Activated B cell treated with CpG ODN at 0.5 μM for 24 hours (primary cell): ENCODE measurements around the gene ARL4D. TPM values are rescaled to one million over a fixed set of nuclear protein-coding genes. Genes with fewer than 3 reads are reported as not detected.
A peak's percentile ranks its signal among the peaks of the same experiment; 100 is the strongest.

Experiments used
- ATAC-seq: fragments of 200-7000 bp; cut with Tn5 transposase; one replicate; pipeline ENCODE4 v1.10.0; 2021; ENCODE audit warnings: low read depth, mild to moderate bottlenecking, moderate library complexity
- CTCF ChIA-PET: fragments of 350-600 bp; sonication (Branson Sonifier 250); formaldehyde crosslinking; loops from one replicate; lab custom pipeline; 2021; ENCODE audit warnings: antibody characterized with exemption; lab: Charles Lee
- POLR2A ChIA-PET: fragments of 350-600 bp; sonication (Branson Sonifier 250); formaldehyde crosslinking; loops from one replicate; lab custom pipeline; 2021; ENCODE audit warnings: antibody characterized with exemption; lab: Charles Lee
- DNase-seq: peaks from one replicate; pipeline ENCODE4 v3.0.0; 2022
- H3K27ac Mint-ChIP-seq: one replicate; pipeline ENCODE4 v1.8.0; 2020; ENCODE audit warnings: mixed read lengths
- H3K27me3 Mint-ChIP-seq: one replicate; pipeline ENCODE4 v1.8.0; 2021; ENCODE audit warnings: mixed read lengths
- H3K36me3 Mint-ChIP-seq: one replicate; pipeline ENCODE4 v1.8.0; 2021; ENCODE audit warnings: low read depth, mixed read lengths
- H3K4me1 Mint-ChIP-seq: one replicate; pipeline ENCODE4 v1.8.0; 2021; ENCODE audit warnings: mixed read lengths
- H3K4me3 Mint-ChIP-seq: one replicate; pipeline ENCODE4 v1.8.0; 2020; ENCODE audit warnings: mild to moderate bottlenecking, mixed read lengths
- H3K9me3 Mint-ChIP-seq: one replicate; pipeline ENCODE4 v1.8.0; 2020; ENCODE audit warnings: mixed read lengths
- CTCF ChIP-seq: fragments of 200-600 bp; IDR thresholded peaks from one replicate; pipeline ENCODE4 v1.8.0; 2022; ENCODE audit warnings: antibody characterized with exemption, mild to moderate bottlenecking
- intact Hi-C: fragments of 100-400 bp; cut with micrococcal nuclease; formaldehyde crosslinking; loops from one replicate; pipeline ENCODE4 v1.15.1; 2024
- total RNA-seq: library from RNA; stranded (reverse); gene quantifications from 2 replicates; pipeline ENCODE4 v1.2.3, GENCODE V29; 2022

ARL4D gene
- total RNA-seq = 5.8 and 6.4 TPM in 2 replicates

DNA sequence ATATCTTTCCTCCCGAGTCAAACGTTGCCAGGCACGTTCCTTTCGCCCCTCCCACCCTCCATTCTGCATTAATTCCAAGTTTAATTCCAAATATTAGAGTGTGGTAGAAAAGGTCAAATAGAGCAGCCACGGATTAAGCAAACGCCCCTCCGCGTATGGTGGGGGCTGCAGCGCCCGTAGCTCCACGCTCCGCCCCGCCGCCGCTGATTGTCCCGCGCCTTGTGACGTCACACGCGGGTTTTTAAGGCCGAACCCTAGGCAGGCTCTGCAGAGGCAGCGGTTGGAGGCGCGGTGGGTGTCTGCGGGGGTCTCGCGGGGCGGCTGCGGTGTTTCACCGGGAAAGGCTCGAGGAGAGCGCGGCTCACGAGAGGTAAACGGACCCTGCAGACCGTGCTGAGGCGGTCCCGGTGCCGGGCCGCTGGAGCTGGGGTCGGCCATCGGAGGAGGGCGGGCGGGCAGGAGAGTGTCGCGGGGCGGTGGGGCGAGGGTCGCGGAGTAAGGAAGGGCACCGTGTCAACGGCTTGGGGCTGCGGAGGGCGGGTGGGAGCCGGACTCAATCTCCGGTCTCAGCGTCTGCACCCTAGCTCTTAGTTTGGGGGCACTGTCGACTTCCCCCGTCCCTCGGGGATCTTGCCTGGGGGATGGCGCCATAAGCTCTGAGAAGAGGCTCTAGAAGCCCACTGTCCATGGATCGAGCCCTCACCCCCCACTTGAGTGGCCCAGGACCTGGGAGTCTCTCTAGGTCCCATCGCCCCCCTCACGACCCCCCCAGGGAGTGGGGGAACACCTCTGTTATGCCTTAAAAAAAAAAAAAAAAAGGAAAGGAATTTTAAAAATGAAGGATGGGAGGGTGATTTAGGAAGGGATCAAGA lies at the start of gene ARL4D:
Gene ARL4D, plus strand, starts transcription at position 270 of the 872 bp plus-strand sequence. CDS start 740 bp downstream, outside the sequence.
- CTCF ChIA-PET = interaction anchor here (1.0 to 7.3 kb wide), 2 partner anchors 29 to 85 kb away, joined by 3 to 110 read pairs; partner anchors contain the start of gene DHX8
- Mint-ChIP-seq H3K36me3 (peaks cover 2% of the 10 kb centered on the region), H3K4me3 (peak within 1 kb of the TSS; percentile 93), H3K27me3 (no peaks in the 10 kb centered on the region), H3K27ac (peak within 1 kb of the TSS; percentile 87), H3K9me3 (no peaks in the 10 kb centered on the region), H3K4me1 (peaks cover 59% of the 10 kb centered on the region)
- DNase-seq (peak; percentile 81), ATAC-seq (peak; percentile 88)
- no peak for TF ChIP-seq CTCF
- intact Hi-C loops = loop anchor here (1.0 to 10.0 kb wide), 3 partner anchors 11 to 1534 kb away; partner anchors contain the start of genes DHX8 and KLHL11
- POLR2A ChIA-PET = interaction anchor here (0.6 to 8.4 kb wide), 10 partner anchors 11 to 565 kb away, joined by 3 to 115 read pairs (median 11); partner anchors contain the start of genes DHX8 and PSME3

DNA sequence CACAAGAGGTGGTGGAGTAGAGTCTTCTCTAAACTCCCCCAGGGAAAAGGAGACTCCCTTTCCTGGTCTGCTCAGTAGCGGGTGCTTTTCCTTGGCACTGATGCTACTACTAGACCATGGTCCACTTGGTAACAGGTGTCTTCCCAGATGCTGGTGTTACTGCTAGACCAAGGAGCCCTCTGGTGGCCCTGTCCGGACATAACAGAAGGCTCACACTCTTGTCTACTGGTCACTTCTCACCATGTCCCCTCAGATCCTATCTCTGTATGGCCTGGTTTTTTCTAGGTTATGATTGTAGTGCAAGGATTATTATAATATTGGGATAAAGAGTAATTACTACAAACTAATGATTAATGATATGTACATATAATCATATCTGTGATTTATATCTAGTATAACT lies 49.7 kb upstream of the ARL4D start:
- H3K4me3 Mint-ChIP-seq = no peak overlapping the region
- H3K27ac Mint-ChIP-seq = no peak overlapping the region
- ATAC-seq = no peak
- intact Hi-C loops = no loop called here
- no peak for DNase-seq
- H3K4me1 Mint-ChIP-seq = no peaks in the 10 kb centered on the region
- TF ChIP-seq CTCF = no peak
- CTCF ChIA-PET = no interaction called here
- POLR2A ChIA-PET = no interaction called here
- no peaks in the 10 kb centered on the region for H3K27me3 Mint-ChIP-seq
- peaks cover 22% of the 10 kb centered on the region for H3K36me3 Mint-ChIP-seq
- H3K9me3 Mint-ChIP-seq = peaks cover 30% of the 10 kb centered on the region

DNA sequence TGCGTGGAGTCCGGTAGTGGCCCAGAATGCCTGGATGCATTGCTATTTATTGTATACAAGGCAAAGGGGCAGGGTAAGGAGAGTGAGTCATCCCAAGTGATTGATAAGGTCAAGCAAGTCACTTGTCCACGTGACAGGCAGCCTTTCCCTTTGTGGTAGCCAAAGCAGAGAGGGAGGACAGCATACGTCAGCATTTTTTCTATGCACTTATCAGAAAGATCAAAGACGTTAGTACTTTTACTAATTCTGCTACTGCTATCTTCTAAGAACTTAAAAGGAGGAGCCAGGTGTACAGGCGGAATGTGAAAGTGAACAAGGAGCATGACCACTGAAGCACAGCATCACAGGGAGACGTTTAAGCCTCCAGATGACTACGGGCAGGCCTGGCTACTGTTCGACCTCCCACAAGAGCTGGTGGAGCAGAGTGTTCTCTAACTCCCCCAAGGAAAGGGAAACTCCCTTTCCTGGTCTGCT lies 47.9 kb upstream of the ARL4D start:
- Mint-ChIP-seq H3K27ac (no peak overlapping the region), H3K9me3 (peaks cover 30% of the 10 kb centered on the region), H3K36me3 (peaks cover 22% of the 10 kb centered on the region), H3K27me3 (no peaks in the 10 kb centered on the region), H3K4me3 (no peak overlapping the region), H3K4me1 (no peaks in the 10 kb centered on the region)
- ChIA-PET CTCF (no interaction called here), POLR2A (no interaction called here)
- TF ChIP-seq CTCF = no peak
- intact Hi-C loops = no loop called here
- ATAC-seq (no peak), DNase-seq (no peak)

DNA sequence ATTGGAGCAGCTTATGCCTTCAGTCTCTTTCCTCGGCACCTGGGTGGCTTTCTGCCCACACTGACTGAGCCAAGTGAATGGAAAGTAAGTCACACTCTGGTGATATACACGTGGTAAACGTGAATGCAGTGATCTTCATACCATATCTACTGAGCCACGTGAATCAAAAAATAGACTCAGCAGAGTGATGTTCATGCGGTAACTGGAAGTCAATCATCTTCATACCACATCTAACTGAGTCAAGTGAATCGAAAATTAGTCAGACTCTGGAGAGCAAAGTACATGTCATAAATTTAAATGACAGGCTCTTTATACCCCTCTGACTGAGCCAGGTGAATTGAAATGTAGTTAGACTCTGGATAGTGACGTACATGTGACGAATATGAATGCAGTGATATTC lies 47.1 kb upstream of the ARL4D start:
- Mint-ChIP-seq H3K4me3 (no peak overlapping the region), H3K27ac (no peak overlapping the region), H3K4me1 (no peaks in the 10 kb centered on the region), H3K27me3 (no peaks in the 10 kb centered on the region), H3K9me3 (peaks cover 29% of the 10 kb centered on the region), H3K36me3 (peaks cover 22% of the 10 kb centered on the region)
- intact Hi-C loops = no loop called here
- ChIA-PET CTCF (no interaction called here), POLR2A (no interaction called here)
- DNase-seq = no peak
- no peak for ATAC-seq
- TF ChIP-seq CTCF = no peak
